H1 (cell line): ENCODE data around the gene TROAP. TPM values are rescaled to one million over a fixed set of nuclear protein-coding genes. Genes with fewer than 3 reads are reported as not detected.

Experiments used
- BRCA1 ChIP-seq: IDR thresholded peaks from 2 replicates; pipeline ENCODE4 v1.6.1; 2012; ENCODE audit warnings: low read depth, low read length, improper control_type of control experiment
- HDAC6 ChIP-seq: IDR thresholded peaks from one replicate; pipeline ENCODE4 v1.7.1; 2012; ENCODE audit warnings: low read depth, mild to moderate bottlenecking, inconsistent platforms, low read length, moderate library complexity
- POLR2AphosphoS5 ChIP-seq: IDR thresholded peaks from 2 replicates; pipeline ENCODE4 v1.6.1; 2011; ENCODE audit warnings: low read depth, low read length
- RFX5 ChIP-seq: IDR thresholded peaks from 2 replicates; pipeline ENCODE4 v1.6.1; 2011; ENCODE audit warnings: low read depth, low read length, improper control_type of control experiment, borderline replicate concordance
- SIN3A ChIP-seq, 2 experiments: IDR thresholded peaks in 1 of 2; conservative IDR thresholded peaks in 1 of 2; 2 replicates each; pipeline ENCODE4 v1.6.1; 2011 to 2012; ENCODE audit warnings: low read length in 2 of 2, improper control_type of control experiment in 1 of 2, low read depth in 1 of 2, mild to moderate bottlenecking in 1 of 2
- TEAD4 ChIP-seq: IDR thresholded peaks from 2 replicates; pipeline ENCODE4 v1.6.1; 2012; ENCODE audit warnings: low read depth, low read length, inconsistent platforms, mixed read lengths
- polyA plus RNA-seq, 7 experiments: library from polyadenylated mRNA; depleted of rRNA in 3 of 7; stranded (reverse) in 5 of 7; unstranded in 2 of 7; fragments of >200 nt in 5 of 7; fragments of 200-250 nt in 2 of 7; gene quantifications; 1 replicate in 5 of 7; 2 replicates in 1 of 7; 4 replicates in 1 of 7; pipeline versions ENCODE4 v1.2.1 to v1.2.3, GENCODE V29; 2011 to 2013; ENCODE audit warnings: missing spikeins in 2 of 7, mixed read lengths in 2 of 7
- total RNA-seq: library from RNA; stranded (reverse); fragmentation: NEBNext Ultra II Directional; extraction: Animal tissue kit (Norgen Biotek cat#: 25700); gene quantifications from 2 replicates; pipeline ENCODE4 v1.2.1, GENCODE V29; 2021

Gene TROAP
- total and polyA plus RNA-seq, 2 of the 8 experiments (the other 6 are each of a cell fraction or from before 2014, with no cell fraction given), result 36.7 to 52.0 TPM

- TF ChIP-seq POLR2AphosphoS5, result no peak
- TF ChIP-seq TEAD4, result no peak
- no peak for TF ChIP-seq RFX5
- no peak for TF ChIP-seq HDAC6
- TF ChIP-seq BRCA1, result no peak
- no peak for TF ChIP-seq SIN3A (conservative IDR thresholded peaks at IDR 0.05 in 1 of 2, IDR thresholded peaks at IDR 0.05 in 1 of 2; ENCODE audit: low read depth in 1 of 2, low read length in 2 of 2)
These were observed 5.8 kb downstream of the TROAP start (continued) for GRCh38 chr12:49328816-49329215.
